Femur (tissue), 1 donor: ENCODE results near the gene LRP1B.
"Not testable (repeated sequence)": the region's sequence is repeated elsewhere in the genome, so short reads cannot be mapped to it uniquely, and the experiment has no call there.

Source experiments
- DNase-seq: peaks from one replicate; pipeline ENCODE4 v3.0.0-alpha.2; 2017

Gene LRP1B

GRCh38 chr2:141200191-141200590, 930.6 kb downstream of the LRP1B start:
- no peak for DNase-seq

- no peak for DNase-seq
Observed at GRCh38 chr2:141199711-141200110, 931.1 kb downstream of the LRP1B start.

GRCh38 chr2:141195087-141195486, 935.7 kb downstream of the LRP1B start:
- no peak for DNase-seq

GRCh38 chr2:141187075-141187439, 943.8 kb downstream of the LRP1B start:
- no peak for DNase-seq

GRCh38 chr2:141186413-141187074, 944.3 kb downstream of the LRP1B start:
- DNase-seq: no peak

- no peak for DNase-seq
Observed at GRCh38 chr2:141182246-141182645, 948.6 kb downstream of the LRP1B start.

- DNase-seq: not testable (repeated sequence)
Observed at GRCh38 chr2:141169117-141169516, 961.7 kb downstream of the LRP1B start.

- no peak for DNase-seq
Observed at GRCh38 chr2:141162314-141162713, 968.5 kb downstream of the LRP1B start.

- DNase-seq: no peak
Observed at GRCh38 chr2:141151611-141152286, 979.1 kb downstream of the LRP1B start.

- DNase-seq: no peak
Observed at GRCh38 chr2:141142025-141142424, 988.8 kb downstream of the LRP1B start.

GRCh38 chr2:141137122-141137693, 993.6 kb downstream of the LRP1B start:
- no peak for DNase-seq

GRCh38 chr2:141133883-141134282, 996.9 kb downstream of the LRP1B start:
- no peak for DNase-seq

- DNase-seq: no peak
Observed at GRCh38 chr2:141125432-141125831, 1005.4 kb downstream of the LRP1B start.

- DNase-seq: no peak
Observed at GRCh38 chr2:141118836-141119235, 1012.0 kb downstream of the LRP1B start.

GRCh38 chr2:141113301-141113700, 1017.5 kb downstream of the LRP1B start:
- DNase-seq: no peak

- no peak for DNase-seq
Observed at GRCh38 chr2:141109633-141110032, 1021.2 kb downstream of the LRP1B start.

GRCh38 chr2:141105763-141106162, 1025.1 kb downstream of the LRP1B start:
- DNase-seq: no peak

- DNase-seq: no peak
Observed at GRCh38 chr2:141103216-141103615, 1027.6 kb downstream of the LRP1B start.

- no peak for DNase-seq
Observed at GRCh38 chr2:141079231-141079630, 1051.6 kb downstream of the LRP1B start.

- DNase-seq: no peak
Observed at GRCh38 chr2:141075753-141076152, 1055.1 kb downstream of the LRP1B start.

- no peak for DNase-seq
Observed at GRCh38 chr2:141068053-141068682, 1062.6 kb downstream of the LRP1B start.

GRCh38 chr2:141065042-141065441, 1065.8 kb downstream of the LRP1B start:
- DNase-seq: no peak

GRCh38 chr2:141063406-141063805, 1067.4 kb downstream of the LRP1B start:
- no peak for DNase-seq

- DNase-seq: no peak
Observed at GRCh38 chr2:141062443-141062842, 1068.4 kb downstream of the LRP1B start.
